Liver (tissue), 9 donors: ENCODE data around the gene PCGF6. TPM values are rescaled to one million over a fixed set of nuclear protein-coding genes. Genes with fewer than 3 reads are reported as not detected.
A peak's percentile ranks its signal among the peaks of the same experiment; 100 is the strongest.

Experiments used
- DNase-seq: peaks from one replicate; pipeline ENCODE4 v3.0.0-alpha.2; 2017; ENCODE audit warnings: low spot score
- H3K27ac ChIP-seq, 2 donors: one replicate each; pipeline ENCODE4 v1.7.0; 2013; ENCODE audit warnings: inconsistent platforms in 2 of 2, low read length in 2 of 2, control low read depth in 1 of 2, low read depth in 1 of 2, mild to moderate bottlenecking in 1 of 2
- H3K27me3 ChIP-seq, 4 donors: one replicate each; pipeline versions ENCODE4 v1.6.1 to v1.7.0; 2013; ENCODE audit warnings: low read length in 3 of 4, inconsistent platforms in 1 of 4, mild to moderate bottlenecking in 1 of 4, moderate library complexity in 1 of 4; ENCODE audit not compliant: control insufficient read depth in 4 of 4, insufficient read depth in 4 of 4
- H3K36me3 ChIP-seq, 4 donors: one replicate each; pipeline versions ENCODE4 v1.6.1 to v1.7.0; 2013; ENCODE audit warnings: low read length in 3 of 4, mild to moderate bottlenecking in 3 of 4, low read depth in 1 of 4, moderate library complexity in 1 of 4; ENCODE audit not compliant: control insufficient read depth in 4 of 4, insufficient read depth in 3 of 4
- H3K4me1 ChIP-seq, 4 donors: one replicate each; pipeline versions ENCODE4 v1.6.1 to v1.7.0; 2013; ENCODE audit warnings: low read length in 3 of 4, mild to moderate bottlenecking in 3 of 4, moderate library complexity in 1 of 4; ENCODE audit not compliant: control insufficient read depth in 4 of 4, insufficient read depth in 4 of 4
- H3K4me3 ChIP-seq, 3 donors: one replicate each; pipeline versions ENCODE4 v1.6.1 to v1.7.0; 2013; ENCODE audit warnings: low read length in 3 of 3, control low read depth in 1 of 3, low read depth in 1 of 3, mild to moderate bottlenecking in 1 of 3
- H3K9ac ChIP-seq, 2 donors: one replicate each; pipeline ENCODE4 v1.7.0; 2013; ENCODE audit warnings: low read length in 2 of 2, mild to moderate bottlenecking in 2 of 2, moderate library complexity in 2 of 2, control low read depth in 1 of 2, low read depth in 1 of 2
- H3K9me3 ChIP-seq, 4 donors: one replicate each; pipeline versions ENCODE4 v1.6.1 to v1.7.0; 2013; ENCODE audit warnings: low read length in 3 of 4; ENCODE audit not compliant: control insufficient read depth in 4 of 4
- EGR1 ChIP-seq, 2 donors: IDR thresholded peaks; 2 replicates each; pipeline ENCODE4 v1.6.1; 2016 to 2018; ENCODE audit warnings: antibody characterized with exemption in 2 of 2, low read depth in 2 of 2
- FOXA1 ChIP-seq: IDR thresholded peaks from 2 replicates; pipeline ENCODE4 v1.6.1; 2016; ENCODE audit warnings: antibody characterized with exemption
- FOXA2 ChIP-seq: IDR thresholded peaks from 2 replicates; pipeline ENCODE4 v1.6.1; 2016; ENCODE audit warnings: antibody characterized with exemption
- GABPA ChIP-seq, 2 donors: IDR thresholded peaks in 1 of 2; conservative IDR thresholded peaks in 1 of 2; 2 replicates each; pipeline ENCODE4 v1.6.1; 2016; ENCODE audit warnings: antibody characterized with exemption in 2 of 2, mild to moderate bottlenecking in 1 of 2, moderate library complexity in 1 of 2
- HNF4A ChIP-seq, 2 donors: conservative IDR thresholded peaks; 2 replicates each; pipeline ENCODE4 v1.6.1; 2016; ENCODE audit warnings: antibody characterized with exemption in 2 of 2, mild to moderate bottlenecking in 2 of 2
- HNF4G ChIP-seq: IDR thresholded peaks from 2 replicates; pipeline ENCODE4 v1.6.1; 2016; ENCODE audit warnings: antibody characterized with exemption
- JUND ChIP-seq, 2 donors: IDR thresholded peaks; 2 replicates each; pipeline ENCODE4 v1.6.1; 2016; ENCODE audit warnings: antibody characterized with exemption in 2 of 2
- NR2F2 ChIP-seq: IDR thresholded peaks from 2 replicates; pipeline ENCODE4 v1.6.1; 2016; ENCODE audit warnings: antibody characterized with exemption
- RAD21 ChIP-seq, 2 donors: IDR thresholded peaks; 2 replicates each; pipeline ENCODE4 v1.6.1; 2016; ENCODE audit warnings: antibody characterized with exemption in 2 of 2, mild to moderate bottlenecking in 2 of 2
- RXRA ChIP-seq, 2 donors: IDR thresholded peaks; 2 replicates each; pipeline ENCODE4 v1.6.1; 2017 to 2018; ENCODE audit warnings: antibody characterized with exemption in 2 of 2, mild to moderate bottlenecking in 1 of 2
- SP1 ChIP-seq: IDR thresholded peaks from 2 replicates; pipeline ENCODE4 v1.6.1; 2018; ENCODE audit warnings: antibody characterized with exemption, mild to moderate bottlenecking
- TAF1 ChIP-seq: conservative IDR thresholded peaks from 2 replicates; pipeline ENCODE4 v1.6.1; 2016; ENCODE audit warnings: antibody characterized with exemption, mild to moderate bottlenecking
- YY1 ChIP-seq: IDR thresholded peaks from 2 replicates; pipeline ENCODE4 v1.6.1; 2016; ENCODE audit warnings: antibody characterized with exemption, mild to moderate bottlenecking
- WGBS: extraction: QIAGEN DNeasy Blood & Tissue Kit; methylation state at CpG from one replicate; pipeline ENCODE4 v1.1.7; 2013; 5-methylcytosine and 5-hydroxymethylcytosine counted together
- polyA plus RNA-seq, 2 donors: library from polyadenylated mRNA; stranded (reverse) in 1 of 2; unstranded in 1 of 2; fragments of 200-250 nt in 1 of 2; fragments of >200 nt in 1 of 2; fragmentation: Nextera tagmentation in 1 of 2; extraction: Ambion mirVana in 1 of 2; gene quantifications; one replicate each; pipeline versions ENCODE4 v1.2.1 to v1.2.3, GENCODE V29; 2013 to 2015
- total RNA-seq, 2 donors: library from RNA; depleted of rRNA; stranded (reverse); fragments of >200 nt; gene quantifications; one replicate each; pipeline ENCODE4 v1.2.3, GENCODE V29; 2014
- TF ChIP-seq, protein P1 (sequence below): IDR thresholded peaks from 2 replicates; pipeline ENCODE4 v1.6.1; 2016; ENCODE audit warnings: antibody characterized with exemption
- TF ChIP-seq, protein P2 (sequence below): IDR thresholded peaks from 2 replicates; pipeline ENCODE4 v1.6.1; 2016; ENCODE audit warnings: antibody characterized with exemption, mild to moderate bottlenecking
- TF ChIP-seq, protein P3 (sequence below): IDR thresholded peaks from 2 replicates; pipeline ENCODE4 v1.6.1; 2016; ENCODE audit warnings: antibody characterized with exemption
- TF ChIP-seq, protein P4 (sequence below): fragments of 150-350 bp; IDR thresholded peaks from 2 replicates; pipeline ENCODE4 v1.5.1; 2017; ENCODE audit warnings: improper control_type of control experiment, low read depth, low read length; ENCODE audit not compliant: missing input control
- TF ChIP-seq, protein P5 (sequence below): IDR thresholded peaks from 2 replicates; pipeline ENCODE4 v1.6.1; 2016; ENCODE audit warnings: antibody characterized with exemption
- donor health status: healthy.
- donor health status: healthy.
- donor health status: healthy.
- donor health status: healthy.
- donor health status: healthy.

Gene PCGF6
- total and polyA plus RNA-seq, 4 donors, result 5.3 to 8.0 (median 6.2) TPM

DNA sequence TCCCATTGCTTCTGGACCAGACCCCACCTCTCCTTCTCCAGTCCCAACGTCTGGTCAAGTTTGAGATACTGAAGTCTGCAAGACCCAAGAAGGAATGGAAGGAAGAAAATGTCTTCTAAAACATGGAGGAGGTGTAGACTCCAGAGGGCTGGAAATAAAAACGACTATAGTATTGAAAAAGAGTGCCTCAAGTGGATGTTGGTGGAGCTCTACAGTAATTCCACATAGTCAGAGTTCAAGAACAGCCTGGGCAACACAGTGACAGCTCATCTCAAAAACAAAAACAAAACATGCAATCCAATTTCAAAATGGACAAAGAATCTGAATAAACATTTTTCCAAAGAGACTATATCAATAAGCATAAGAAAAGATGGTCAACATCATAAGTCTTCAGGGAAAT lies 2.3 kb upstream of the PCGF6 start:
- 44% methylated on average over 2 of the region's 2 CpGs for WGBS
- H3K27ac ChIP-seq, result no peak overlapping the region
- no peaks in the 10 kb centered on the region for H3K9me3 ChIP-seq
- peaks cover 2 to 10% (median 5%) of the 10 kb centered on the region in 4 donors for H3K4me1 ChIP-seq
- no peak for TF ChIP-seq RAD21 (IDR thresholded peaks at IDR 0.05)
- no peak for TF ChIP-seq RXRA (IDR thresholded peaks at IDR 0.05)
- TF ChIP-seq, protein P1, sequence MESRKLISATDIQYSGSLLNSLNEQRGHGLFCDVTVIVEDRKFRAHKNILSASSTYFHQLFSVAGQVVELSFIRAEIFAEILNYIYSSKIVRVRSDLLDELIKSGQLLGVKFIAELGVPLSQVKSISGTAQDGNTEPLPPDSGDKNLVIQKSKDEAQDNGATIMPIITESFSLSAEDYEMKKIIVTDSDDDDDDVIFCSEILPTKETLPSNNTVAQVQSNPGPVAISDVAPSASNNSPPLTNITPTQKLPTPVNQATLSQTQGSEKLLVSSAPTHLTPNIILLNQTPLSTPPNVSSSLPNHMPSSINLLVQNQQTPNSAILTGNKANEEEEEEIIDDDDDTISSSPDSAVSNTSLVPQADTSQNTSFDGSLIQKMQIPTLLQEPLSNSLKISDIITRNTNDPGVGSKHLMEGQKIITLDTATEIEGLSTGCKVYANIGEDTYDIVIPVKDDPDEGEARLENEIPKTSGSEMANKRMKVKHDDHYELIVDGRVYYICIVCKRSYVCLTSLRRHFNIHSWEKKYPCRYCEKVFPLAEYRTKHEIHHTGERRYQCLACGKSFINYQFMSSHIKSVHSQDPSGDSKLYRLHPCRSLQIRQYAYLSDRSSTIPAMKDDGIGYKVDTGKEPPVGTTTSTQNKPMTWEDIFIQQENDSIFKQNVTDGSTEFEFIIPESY, result no peak
- TF ChIP-seq, protein P2, sequence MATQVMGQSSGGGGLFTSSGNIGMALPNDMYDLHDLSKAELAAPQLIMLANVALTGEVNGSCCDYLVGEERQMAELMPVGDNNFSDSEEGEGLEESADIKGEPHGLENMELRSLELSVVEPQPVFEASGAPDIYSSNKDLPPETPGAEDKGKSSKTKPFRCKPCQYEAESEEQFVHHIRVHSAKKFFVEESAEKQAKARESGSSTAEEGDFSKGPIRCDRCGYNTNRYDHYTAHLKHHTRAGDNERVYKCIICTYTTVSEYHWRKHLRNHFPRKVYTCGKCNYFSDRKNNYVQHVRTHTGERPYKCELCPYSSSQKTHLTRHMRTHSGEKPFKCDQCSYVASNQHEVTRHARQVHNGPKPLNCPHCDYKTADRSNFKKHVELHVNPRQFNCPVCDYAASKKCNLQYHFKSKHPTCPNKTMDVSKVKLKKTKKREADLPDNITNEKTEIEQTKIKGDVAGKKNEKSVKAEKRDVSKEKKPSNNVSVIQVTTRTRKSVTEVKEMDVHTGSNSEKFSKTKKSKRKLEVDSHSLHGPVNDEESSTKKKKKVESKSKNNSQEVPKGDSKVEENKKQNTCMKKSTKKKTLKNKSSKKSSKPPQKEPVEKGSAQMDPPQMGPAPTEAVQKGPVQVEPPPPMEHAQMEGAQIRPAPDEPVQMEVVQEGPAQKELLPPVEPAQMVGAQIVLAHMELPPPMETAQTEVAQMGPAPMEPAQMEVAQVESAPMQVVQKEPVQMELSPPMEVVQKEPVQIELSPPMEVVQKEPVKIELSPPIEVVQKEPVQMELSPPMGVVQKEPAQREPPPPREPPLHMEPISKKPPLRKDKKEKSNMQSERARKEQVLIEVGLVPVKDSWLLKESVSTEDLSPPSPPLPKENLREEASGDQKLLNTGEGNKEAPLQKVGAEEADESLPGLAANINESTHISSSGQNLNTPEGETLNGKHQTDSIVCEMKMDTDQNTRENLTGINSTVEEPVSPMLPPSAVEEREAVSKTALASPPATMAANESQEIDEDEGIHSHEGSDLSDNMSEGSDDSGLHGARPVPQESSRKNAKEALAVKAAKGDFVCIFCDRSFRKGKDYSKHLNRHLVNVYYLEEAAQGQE, result no peak
- no peak for TF ChIP-seq SP1
- no peak for TF ChIP-seq GABPA (IDR thresholded peaks at IDR 0.05 in 1 of 2, conservative IDR thresholded peaks at IDR 0.05 in 1 of 2)
- no peak for TF ChIP-seq HNF4A (conservative IDR thresholded peaks at IDR 0.05)
- TF ChIP-seq YY1, result no peak
- TF ChIP-seq EGR1 (IDR thresholded peaks at IDR 0.05; ENCODE audit: low read depth in 2 of 2), result no peak
- TF ChIP-seq NR2F2, result no peak
- TF ChIP-seq FOXA1, result no peak
- TF ChIP-seq TAF1, result no peak
- no peaks in the 10 kb centered on the region for H3K27me3 ChIP-seq
- H3K36me3 ChIP-seq, result peaks cover 0 to 2% (median 0%) of the 10 kb centered on the region in 4 donors
- no peak for DNase-seq
- H3K4me3 ChIP-seq, result no peak overlapping the region
- H3K9ac ChIP-seq, result no peak overlapping the region

DNA sequence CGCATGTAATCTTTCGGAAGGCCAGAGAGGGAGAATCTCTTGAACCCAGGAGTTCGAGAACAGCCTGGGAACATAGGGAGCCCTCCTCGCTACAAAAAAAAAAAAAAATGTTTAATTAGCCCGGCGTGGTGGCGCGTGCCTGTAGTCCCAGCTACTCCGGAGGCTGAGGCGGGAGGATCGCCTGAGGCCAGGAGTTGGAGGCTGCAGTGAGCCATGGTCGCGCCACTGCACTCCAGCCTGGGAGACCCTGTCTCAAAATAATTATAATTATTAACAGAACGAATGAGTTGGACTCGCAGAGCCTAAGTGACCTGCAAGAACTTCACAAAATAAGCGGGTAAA lies 794 bp downstream of the PCGF6 start:
- peaks cover 2 to 13% (median 7%) of the 10 kb centered on the region in 4 donors for H3K36me3 ChIP-seq
- H3K27me3 ChIP-seq, result no peaks in the 10 kb centered on the region
- peak overlapping the region; percentile 55 to 78 for H3K9ac ChIP-seq
- DNase-seq, result no peak
- peak overlapping the region; percentile 52 to 81 for H3K27ac ChIP-seq
- no peak for TF ChIP-seq EGR1 (IDR thresholded peaks at IDR 0.05; ENCODE audit: low read depth in 2 of 2)
- no peak for TF ChIP-seq SP1
- TF ChIP-seq, protein P3, sequence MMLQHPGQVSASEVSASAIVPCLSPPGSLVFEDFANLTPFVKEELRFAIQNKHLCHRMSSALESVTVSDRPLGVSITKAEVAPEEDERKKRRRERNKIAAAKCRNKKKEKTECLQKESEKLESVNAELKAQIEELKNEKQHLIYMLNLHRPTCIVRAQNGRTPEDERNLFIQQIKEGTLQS, result no peak
- no peak for TF ChIP-seq HNF4G
- no peak for TF ChIP-seq GABPA (IDR thresholded peaks at IDR 0.05 in 1 of 2, conservative IDR thresholded peaks at IDR 0.05 in 1 of 2)
- no peak for TF ChIP-seq HNF4A (conservative IDR thresholded peaks at IDR 0.05)
- TF ChIP-seq JUND (IDR thresholded peaks at IDR 0.05), result no peak
- TF ChIP-seq NR2F2, result no peak
- TF ChIP-seq YY1, result no peak
- TF ChIP-seq, protein P4, sequence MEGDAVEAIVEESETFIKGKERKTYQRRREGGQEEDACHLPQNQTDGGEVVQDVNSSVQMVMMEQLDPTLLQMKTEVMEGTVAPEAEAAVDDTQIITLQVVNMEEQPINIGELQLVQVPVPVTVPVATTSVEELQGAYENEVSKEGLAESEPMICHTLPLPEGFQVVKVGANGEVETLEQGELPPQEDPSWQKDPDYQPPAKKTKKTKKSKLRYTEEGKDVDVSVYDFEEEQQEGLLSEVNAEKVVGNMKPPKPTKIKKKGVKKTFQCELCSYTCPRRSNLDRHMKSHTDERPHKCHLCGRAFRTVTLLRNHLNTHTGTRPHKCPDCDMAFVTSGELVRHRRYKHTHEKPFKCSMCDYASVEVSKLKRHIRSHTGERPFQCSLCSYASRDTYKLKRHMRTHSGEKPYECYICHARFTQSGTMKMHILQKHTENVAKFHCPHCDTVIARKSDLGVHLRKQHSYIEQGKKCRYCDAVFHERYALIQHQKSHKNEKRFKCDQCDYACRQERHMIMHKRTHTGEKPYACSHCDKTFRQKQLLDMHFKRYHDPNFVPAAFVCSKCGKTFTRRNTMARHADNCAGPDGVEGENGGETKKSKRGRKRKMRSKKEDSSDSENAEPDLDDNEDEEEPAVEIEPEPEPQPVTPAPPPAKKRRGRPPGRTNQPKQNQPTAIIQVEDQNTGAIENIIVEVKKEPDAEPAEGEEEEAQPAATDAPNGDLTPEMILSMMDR, result no peak
- TF ChIP-seq, protein P5, sequence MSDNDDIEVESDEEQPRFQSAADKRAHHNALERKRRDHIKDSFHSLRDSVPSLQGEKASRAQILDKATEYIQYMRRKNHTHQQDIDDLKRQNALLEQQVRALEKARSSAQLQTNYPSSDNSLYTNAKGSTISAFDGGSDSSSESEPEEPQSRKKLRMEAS, result no peak
- no peak for TF ChIP-seq FOXA2
- no peak for TF ChIP-seq TAF1
- TF ChIP-seq, protein P2, result no peak
- TF ChIP-seq FOXA1, result no peak
- TF ChIP-seq RAD21 (IDR thresholded peaks at IDR 0.05), result no peak
- TF ChIP-seq, protein P1, result no peak
- TF ChIP-seq RXRA (IDR thresholded peaks at IDR 0.05), result no peak
- WGBS, result 61% methylated on average over 16 of the region's 16 CpGs
- H3K4me1 ChIP-seq, result peaks cover 2 to 10% (median 5%) of the 10 kb centered on the region in 4 donors
- no peaks in the 10 kb centered on the region for H3K9me3 ChIP-seq
- peak overlapping the region; percentile 52 to 95 (median 84) for H3K4me3 ChIP-seq
